ENCODE results near the gene CREB3L4.
"Not testable (repeated sequence)": the region's sequence is repeated elsewhere in the genome, so short reads cannot be mapped to it uniquely, and the experiment has no call there.

The CREB3L4 gene

GRCh38 chr1:153960206-153960605 lies 7.5 kb upstream of the CREB3L4 start:
- DNase-seq = no peak

- DNase-seq = no peak
Observed at GRCh38 chr1:153961421-153961820, 6.3 kb upstream of the CREB3L4 start.

- DNase-seq = no peak
Observed at GRCh38 chr1:153962088-153963029, 5.3 kb upstream of the CREB3L4 start.

DNA sequence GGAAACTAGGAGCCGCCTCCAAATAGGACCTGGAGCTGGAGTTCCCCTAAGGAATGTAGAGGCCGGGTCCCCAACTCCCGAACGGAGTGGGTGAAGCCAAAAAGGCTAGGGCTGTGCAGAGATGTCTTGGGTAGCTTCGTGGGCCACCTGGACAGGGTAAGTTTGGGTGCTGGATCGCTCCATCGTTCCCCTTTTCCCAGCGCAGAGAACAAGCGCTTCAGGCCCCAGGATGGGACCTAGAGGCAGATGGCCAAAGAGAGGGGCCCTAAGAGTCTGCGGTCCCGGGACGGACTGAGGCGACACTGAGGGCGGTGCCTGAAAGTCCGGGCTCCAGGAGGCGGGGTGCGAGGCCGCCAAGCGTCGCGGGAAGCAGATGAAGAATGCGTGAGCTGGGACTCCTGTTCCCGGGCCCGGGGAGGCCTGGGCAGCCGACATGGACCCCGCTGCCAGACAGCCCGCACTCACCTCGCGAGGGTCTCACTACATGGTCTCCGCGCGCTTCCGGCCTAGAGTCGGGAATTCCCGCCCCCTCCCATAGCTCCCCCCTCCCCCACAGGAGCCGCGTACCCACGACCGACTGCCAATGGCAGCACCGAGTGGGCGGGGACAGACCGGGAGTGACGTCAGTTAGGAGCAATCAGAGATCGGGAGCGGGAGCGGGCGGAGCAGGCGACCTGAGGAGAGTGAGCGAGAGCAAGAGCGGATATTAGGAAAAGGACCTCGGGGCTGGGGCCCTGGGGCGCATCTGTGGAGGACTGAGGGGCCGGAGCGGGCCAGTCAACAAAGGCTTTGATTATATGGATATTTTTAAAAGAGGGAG lies 4.5 kb upstream of the CREB3L4 start, which contains the start of gene SLC39A1:
TSS of gene SLC39A1 (minus strand) at position 508 of the 820 bp plus-strand sequence. CDS start 822 bp downstream, outside the sequence.
- peak; percentile 96 for DNase-seq

DNA sequence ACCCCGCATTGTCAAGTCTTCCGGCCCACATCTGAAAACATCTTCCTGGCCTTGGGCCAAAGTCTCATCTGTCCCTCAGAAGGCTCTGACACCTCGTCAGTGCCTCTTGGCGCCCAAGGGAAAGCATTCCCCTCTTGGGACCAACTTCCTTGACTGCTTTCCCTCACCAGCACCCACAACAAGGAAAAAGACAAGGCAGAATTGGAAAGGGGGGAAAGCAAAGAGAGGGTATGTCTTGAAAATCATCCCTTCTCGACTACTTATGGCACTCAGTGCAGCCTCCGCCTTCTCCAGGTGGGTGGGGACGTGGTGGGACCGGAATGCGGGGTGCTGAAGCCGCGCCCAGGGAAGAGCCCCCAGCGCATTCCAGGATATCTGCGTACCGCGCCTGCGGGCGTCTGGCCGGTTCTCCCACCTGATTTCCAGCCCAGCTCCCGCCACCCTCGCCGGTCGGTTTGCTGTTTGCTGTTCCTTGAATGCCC lies 3.8 kb upstream of the CREB3L4 start:
- DNase-seq = no peak

GRCh38 chr1:153968000-153968363 lies 280 bp downstream of the CREB3L4 start:
- DNase-seq = no peak

DNA sequence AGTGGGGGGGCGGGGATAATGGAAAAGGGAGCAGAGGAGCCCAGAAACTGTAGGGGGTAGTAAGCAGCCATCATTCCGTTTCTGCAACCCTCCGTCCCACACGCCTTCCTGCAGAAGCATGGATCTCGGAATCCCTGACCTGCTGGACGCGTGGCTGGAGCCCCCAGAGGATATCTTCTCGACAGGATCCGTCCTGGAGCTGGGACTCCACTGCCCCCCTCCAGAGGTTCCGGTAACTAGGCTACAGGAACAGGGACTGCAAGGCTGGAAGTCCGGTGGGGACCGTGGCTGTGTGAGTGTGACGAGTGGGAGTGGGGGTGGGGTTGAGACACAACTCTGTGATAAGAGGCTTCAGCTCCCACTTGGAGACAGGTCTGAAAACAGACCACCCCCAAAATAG lies 706 bp downstream of the CREB3L4 start:
- no peak for DNase-seq

DNA sequence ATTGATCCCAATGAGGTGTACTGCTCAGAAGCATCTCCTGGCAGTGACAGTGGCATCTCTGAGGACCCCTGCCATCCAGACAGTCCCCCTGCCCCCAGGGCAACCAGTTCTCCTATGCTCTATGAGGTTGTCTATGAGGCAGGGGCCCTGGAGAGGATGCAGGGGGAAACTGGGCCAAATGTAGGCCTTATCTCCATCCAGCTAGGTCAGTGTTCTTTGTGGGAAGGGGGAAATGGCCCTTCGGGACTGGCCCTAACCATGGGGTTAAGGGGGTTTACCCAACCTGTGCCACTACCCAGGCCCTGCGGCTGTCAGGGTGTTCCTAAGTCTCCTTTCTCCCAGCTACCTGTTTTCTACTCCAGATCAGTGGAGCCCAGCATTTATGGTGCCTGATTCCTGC lies 1.3 kb downstream of the CREB3L4 start:
- no peak for DNase-seq

DNA sequence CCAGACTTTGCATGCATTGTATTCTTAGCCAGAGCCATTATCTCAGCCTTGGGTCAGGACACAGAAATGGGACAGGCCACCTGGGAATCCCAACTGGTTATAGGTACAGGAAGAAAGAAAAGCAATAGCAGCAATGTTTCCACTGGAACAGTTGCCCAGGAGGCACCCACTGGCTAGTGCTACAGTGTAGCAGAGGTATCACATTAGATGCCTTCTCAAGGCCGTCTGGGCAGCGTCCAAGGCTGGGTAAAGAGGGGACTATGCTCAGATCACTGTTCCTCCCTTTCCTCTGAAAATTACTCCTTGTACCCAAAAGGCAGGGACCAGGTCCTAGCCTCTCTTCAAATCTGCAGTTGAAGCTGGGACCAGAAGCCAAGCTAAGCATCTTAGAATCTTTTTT lies 2.6 kb downstream of the CREB3L4 start:
- no peak for DNase-seq

GRCh38 chr1:153973071-153973470 lies 5.4 kb downstream of the CREB3L4 start:
- DNase-seq = no peak

- no peak for DNase-seq
Observed at GRCh38 chr1:153973525-153973924, 5.8 kb downstream of the CREB3L4 start.

DNA sequence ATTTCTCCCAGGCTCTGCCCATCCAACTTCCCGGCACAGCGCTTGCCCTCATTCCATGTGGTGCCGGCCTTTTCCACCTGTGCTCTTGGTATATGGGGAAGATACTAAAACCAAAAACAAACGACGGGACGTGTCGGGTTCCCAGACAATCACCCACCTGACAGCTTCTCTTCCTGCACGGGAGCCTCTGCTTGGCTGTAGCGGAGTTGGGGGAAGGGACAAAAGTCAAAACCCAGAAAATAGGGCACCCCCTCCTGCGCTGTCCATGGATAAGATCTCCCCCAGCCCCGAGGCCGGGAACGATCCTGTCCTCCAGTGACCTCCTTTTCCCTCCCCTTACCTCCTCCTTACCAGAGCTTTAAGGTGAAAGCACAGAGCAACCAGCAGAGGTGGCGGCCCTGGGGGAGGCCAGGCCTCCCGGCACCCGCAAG lies 9.1 kb downstream of the CREB3L4 start:
- DNase-seq = no peak

GRCh38 chr1:153977250-153978240 lies 9.8 kb downstream of the CREB3L4 start, which contains the start of gene JTB:
TSS of gene JTB (minus strand) at chr1:153977674. CDS start at chr1:153977252, 422 bp downstream.
- peak; percentile 64 to 77 for DNase-seq

- DNase-seq = peak in 1 of 2 experiments; percentile 10
Observed at GRCh38 chr1:153978274-153978909, 10.7 kb downstream of the CREB3L4 start.

DNA sequence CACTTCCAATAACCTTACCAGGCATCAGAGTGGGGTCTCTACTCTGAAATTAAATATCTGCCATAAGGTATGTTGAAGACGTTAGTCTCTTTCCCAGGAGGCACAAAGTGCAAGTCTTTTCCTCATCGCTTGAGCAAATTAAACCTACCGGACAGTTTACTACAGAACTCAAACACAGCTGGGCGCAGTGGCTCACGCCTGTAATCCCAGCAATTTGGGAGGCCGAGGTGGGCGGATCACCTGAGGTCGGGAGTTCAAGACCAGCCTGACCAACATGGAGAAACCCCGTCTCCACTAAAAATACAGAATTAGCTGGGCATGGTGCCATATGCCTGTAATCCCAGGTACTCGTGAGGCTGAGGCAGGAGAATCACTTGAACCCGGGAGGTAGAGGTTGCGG lies 11.4 kb downstream of the CREB3L4 start:
- not testable (repeated sequence) for DNase-seq

- not testable (repeated sequence) for DNase-seq
Observed at GRCh38 chr1:153981735-153982134, 14.0 kb downstream of the CREB3L4 start.

- no peak for DNase-seq
Observed at GRCh38 chr1:153984123-153984894, 16.6 kb downstream of the CREB3L4 start.

GRCh38 chr1:153985341-153985912 lies 17.7 kb downstream of the CREB3L4 start:
- no peak for DNase-seq

GRCh38 chr1:153985941-153986761 lies 18.4 kb downstream of the CREB3L4 start, which contains the start of gene RAB13:
TSS of gene RAB13 (minus strand) at chr1:153986339. CDS start at chr1:153986236, 103 bp downstream.
- no peak for DNase-seq

Data from NCI-H1930 (cell line).